Measurements from ENCODE around the gene BAZ2A. TPM values are rescaled to one million over a fixed set of nuclear protein-coding genes. Genes with fewer than 3 reads are reported as not detected.
A peak's percentile ranks its signal among the peaks of the same experiment; 100 is the strongest.

Gene BAZ2A
- polyA plus RNA-seq, 1 donor = 68.6 TPM

GRCh38 chr12:56628671-56629458 is 1.3 kb downstream of the BAZ2A start:
- H3K27me3 ChIP-seq (ENCODE audit: control insufficient read depth, insufficient read depth, low read length) = no peaks in the 10 kb centered on the region
- H3K36me3 ChIP-seq (ENCODE audit: control insufficient read depth, insufficient read depth, low read length) = peaks cover 5% of the 10 kb centered on the region
- H3K4me1 ChIP-seq (ENCODE audit: control insufficient read depth, insufficient read depth, low read length) = peaks cover 32% of the 10 kb centered on the region
- no CpG with 5 or more reads among the region's 18 CpGs for WGBS (ENCODE audit: insufficient coverage, low lambda C conversion rate)
- peak overlapping the region; percentile 94 for H3K27ac ChIP-seq (ENCODE audit: low read length)
- no peaks in the 10 kb centered on the region for H3K9me3 ChIP-seq (ENCODE audit: control insufficient read depth, low read depth, low read length)
- H3K4me3 ChIP-seq (ENCODE audit: low read length) = peak overlapping the region; percentile 96
- peak; percentile 43 to 75 for DNase-seq

GRCh38 chr12:56626701-56627100 is 3.4 kb downstream of the BAZ2A start:
- Histone ChIP-seq H3K9me3 (ENCODE audit: control insufficient read depth, low read depth, low read length) (no peaks in the 10 kb centered on the region), H3K36me3 (ENCODE audit: control insufficient read depth, insufficient read depth, low read length) (peaks cover 17% of the 10 kb centered on the region), H3K27ac (ENCODE audit: low read length) (no peak overlapping the region), H3K27me3 (ENCODE audit: control insufficient read depth, insufficient read depth, low read length) (no peaks in the 10 kb centered on the region), H3K4me1 (ENCODE audit: control insufficient read depth, insufficient read depth, low read length) (peaks cover 11% of the 10 kb centered on the region), H3K4me3 (ENCODE audit: low read length) (no peak overlapping the region)
- no peak for DNase-seq

- H3K27me3 ChIP-seq (ENCODE audit: control insufficient read depth, insufficient read depth, low read length) = no peaks in the 10 kb centered on the region
- peaks cover 38% of the 10 kb centered on the region for H3K36me3 ChIP-seq (ENCODE audit: control insufficient read depth, insufficient read depth, low read length)
- no peak for DNase-seq
- no peaks in the 10 kb centered on the region for H3K4me1 ChIP-seq (ENCODE audit: control insufficient read depth, insufficient read depth, low read length)
- H3K4me3 ChIP-seq (ENCODE audit: low read length) = no peak overlapping the region
- no CpG with 5 or more reads among the region's 1 CpG for WGBS (ENCODE audit: insufficient coverage, low lambda C conversion rate)
- H3K9me3 ChIP-seq (ENCODE audit: control insufficient read depth, low read depth, low read length) = no peaks in the 10 kb centered on the region
- H3K27ac ChIP-seq (ENCODE audit: low read length) = no peak overlapping the region
These were observed 7.6 kb downstream of the BAZ2A start for GRCh38 chr12:56622535-56622934.

- Histone ChIP-seq H3K4me1 (ENCODE audit: control insufficient read depth, insufficient read depth, low read length) (no peaks in the 10 kb centered on the region), H3K9me3 (ENCODE audit: control insufficient read depth, low read depth, low read length) (no peaks in the 10 kb centered on the region), H3K27ac (ENCODE audit: low read length) (no peak overlapping the region), H3K27me3 (ENCODE audit: control insufficient read depth, insufficient read depth, low read length) (no peaks in the 10 kb centered on the region), H3K4me3 (ENCODE audit: low read length) (no peak overlapping the region), H3K36me3 (ENCODE audit: control insufficient read depth, insufficient read depth, low read length) (peaks cover 76% of the 10 kb centered on the region)
- DNase-seq = no peak
These were observed 13.2 kb downstream of the BAZ2A start for GRCh38 chr12:56616925-56617324.

- no peaks in the 10 kb centered on the region for H3K4me1 ChIP-seq (ENCODE audit: control insufficient read depth, insufficient read depth, low read length)
- peaks cover 81% of the 10 kb centered on the region for H3K36me3 ChIP-seq (ENCODE audit: control insufficient read depth, insufficient read depth, low read length)
- no peak for DNase-seq
- H3K27me3 ChIP-seq (ENCODE audit: control insufficient read depth, insufficient read depth, low read length) = no peaks in the 10 kb centered on the region
- no peak overlapping the region for H3K27ac ChIP-seq (ENCODE audit: low read length)
- no peaks in the 10 kb centered on the region for H3K9me3 ChIP-seq (ENCODE audit: control insufficient read depth, low read depth, low read length)
- WGBS (ENCODE audit: insufficient coverage, low lambda C conversion rate) = no CpG with 5 or more reads among the region's 3 CpGs
- H3K4me3 ChIP-seq (ENCODE audit: low read length) = no peak overlapping the region
These were observed 13.9 kb downstream of the BAZ2A start for GRCh38 chr12:56616244-56616643.

GRCh38 chr12:56614627-56615026 is 15.5 kb downstream of the BAZ2A start:
- no peak overlapping the region for H3K27ac ChIP-seq (ENCODE audit: low read length)
- peaks cover 86% of the 10 kb centered on the region for H3K36me3 ChIP-seq (ENCODE audit: control insufficient read depth, insufficient read depth, low read length)
- H3K4me1 ChIP-seq (ENCODE audit: control insufficient read depth, insufficient read depth, low read length) = no peaks in the 10 kb centered on the region
- no peaks in the 10 kb centered on the region for H3K9me3 ChIP-seq (ENCODE audit: control insufficient read depth, low read depth, low read length)
- no peaks in the 10 kb centered on the region for H3K27me3 ChIP-seq (ENCODE audit: control insufficient read depth, insufficient read depth, low read length)
- WGBS (ENCODE audit: insufficient coverage, low lambda C conversion rate) = 100% methylated on average over 1 of the region's 8 CpGs
- no peak overlapping the region for H3K4me3 ChIP-seq (ENCODE audit: low read length)
- no peak for DNase-seq

- Histone ChIP-seq H3K36me3 (ENCODE audit: control insufficient read depth, insufficient read depth, low read length) (peaks cover 85% of the 10 kb centered on the region), H3K9me3 (ENCODE audit: control insufficient read depth, low read depth, low read length) (no peaks in the 10 kb centered on the region), H3K4me1 (ENCODE audit: control insufficient read depth, insufficient read depth, low read length) (no peaks in the 10 kb centered on the region), H3K27me3 (ENCODE audit: control insufficient read depth, insufficient read depth, low read length) (no peaks in the 10 kb centered on the region), H3K4me3 (ENCODE audit: low read length) (no peak overlapping the region), H3K27ac (ENCODE audit: low read length) (no peak overlapping the region)
- WGBS (ENCODE audit: insufficient coverage, low lambda C conversion rate) = no CpG with 5 or more reads among the region's 3 CpGs
- no peak for DNase-seq
These were observed 25.8 kb downstream of the BAZ2A start for GRCh38 chr12:56604355-56604754.

GRCh38 chr12:56602239-56602638 is 27.9 kb downstream of the BAZ2A start:
- WGBS (ENCODE audit: insufficient coverage, low lambda C conversion rate) = 100% methylated on average over 1 of the region's 3 CpGs
- no peak for DNase-seq
- peaks cover 97% of the 10 kb centered on the region for H3K36me3 ChIP-seq (ENCODE audit: control insufficient read depth, insufficient read depth, low read length)
- no peaks in the 10 kb centered on the region for H3K9me3 ChIP-seq (ENCODE audit: control insufficient read depth, low read depth, low read length)
- H3K4me3 ChIP-seq (ENCODE audit: low read length) = no peak overlapping the region
- no peaks in the 10 kb centered on the region for H3K4me1 ChIP-seq (ENCODE audit: control insufficient read depth, insufficient read depth, low read length)
- no peaks in the 10 kb centered on the region for H3K27me3 ChIP-seq (ENCODE audit: control insufficient read depth, insufficient read depth, low read length)
- no peak overlapping the region for H3K27ac ChIP-seq (ENCODE audit: low read length)

GRCh38 chr12:56601503-56601902 is 28.6 kb downstream of the BAZ2A start:
- peaks cover 97% of the 10 kb centered on the region for H3K36me3 ChIP-seq (ENCODE audit: control insufficient read depth, insufficient read depth, low read length)
- no peak for DNase-seq
- no peaks in the 10 kb centered on the region for H3K4me1 ChIP-seq (ENCODE audit: control insufficient read depth, insufficient read depth, low read length)
- H3K4me3 ChIP-seq (ENCODE audit: low read length) = no peak overlapping the region
- H3K27me3 ChIP-seq (ENCODE audit: control insufficient read depth, insufficient read depth, low read length) = no peaks in the 10 kb centered on the region
- no CpG with 5 or more reads among the region's 3 CpGs for WGBS (ENCODE audit: insufficient coverage, low lambda C conversion rate)
- no peaks in the 10 kb centered on the region for H3K9me3 ChIP-seq (ENCODE audit: control insufficient read depth, low read depth, low read length)
- H3K27ac ChIP-seq (ENCODE audit: low read length) = no peak overlapping the region

- Histone ChIP-seq H3K9me3 (ENCODE audit: control insufficient read depth, low read depth, low read length) (no peaks in the 10 kb centered on the region), H3K4me3 (ENCODE audit: low read length) (no peak overlapping the region), H3K27me3 (ENCODE audit: control insufficient read depth, insufficient read depth, low read length) (no peaks in the 10 kb centered on the region), H3K27ac (ENCODE audit: low read length) (no peak overlapping the region), H3K36me3 (ENCODE audit: control insufficient read depth, insufficient read depth, low read length) (peaks cover 93% of the 10 kb centered on the region), H3K4me1 (ENCODE audit: control insufficient read depth, insufficient read depth, low read length) (no peaks in the 10 kb centered on the region)
- DNase-seq = no peak
- no CpG with 5 or more reads among the region's 6 CpGs for WGBS (ENCODE audit: insufficient coverage, low lambda C conversion rate)
These were observed 29.4 kb downstream of the BAZ2A start for GRCh38 chr12:56600753-56601152.

GRCh38 chr12:56599797-56600196 is 30.3 kb downstream of the BAZ2A start:
- H3K4me1 ChIP-seq (ENCODE audit: control insufficient read depth, insufficient read depth, low read length) = no peaks in the 10 kb centered on the region
- WGBS (ENCODE audit: insufficient coverage, low lambda C conversion rate) = no CpG with 5 or more reads among the region's 10 CpGs
- H3K9me3 ChIP-seq (ENCODE audit: control insufficient read depth, low read depth, low read length) = no peaks in the 10 kb centered on the region
- no peak overlapping the region for H3K4me3 ChIP-seq (ENCODE audit: low read length)
- no peak overlapping the region for H3K27ac ChIP-seq (ENCODE audit: low read length)
- no peaks in the 10 kb centered on the region for H3K27me3 ChIP-seq (ENCODE audit: control insufficient read depth, insufficient read depth, low read length)
- DNase-seq = no peak
- H3K36me3 ChIP-seq (ENCODE audit: control insufficient read depth, insufficient read depth, low read length) = peaks cover 89% of the 10 kb centered on the region
